Colonic mucosa (tissue), 4 donors: ENCODE data around the gene P2RY8. TPM values are rescaled to one million over a fixed set of nuclear protein-coding genes. Genes with fewer than 3 reads are reported as not detected.
A peak's percentile ranks its signal among the peaks of the same experiment; 100 is the strongest.

ENCODE experiments used
- DNase-seq: peaks from one replicate; pipeline ENCODE4 v3.0.0-alpha.2; 2020
- H3K27ac ChIP-seq: fragments of 200-600 bp; one replicate; pipeline ENCODE4 v1.8.0; 2021
- H3K27me3 ChIP-seq: fragments of 200-600 bp; one replicate; pipeline ENCODE4 v1.8.0; 2021
- H3K36me3 ChIP-seq: fragments of 200-600 bp; one replicate; pipeline ENCODE4 v1.8.0; 2021
- H3K4me1 ChIP-seq: fragments of 200-600 bp; one replicate; pipeline ENCODE4 v1.8.0; 2021; ENCODE audit warnings: mild to moderate bottlenecking
- H3K4me3 ChIP-seq: fragments of 200-600 bp; one replicate; pipeline ENCODE4 v1.8.0; 2021
- H3K9ac ChIP-seq, 2 donors: one replicate each; pipeline ENCODE4 v1.7.0; 2013; ENCODE audit warnings: control low read depth in 2 of 2, low read depth in 2 of 2, low read length in 2 of 2
- H3K9me3 ChIP-seq: fragments of 200-600 bp; one replicate; pipeline ENCODE4 v1.8.0; 2021
- CTCF ChIP-seq: fragments of 200-600 bp; IDR thresholded peaks from one replicate; pipeline ENCODE4 v1.8.0; 2022; ENCODE audit warnings: antibody characterized with exemption, mild to moderate bottlenecking
- intact Hi-C: fragments of 100-400 bp; cut with DNase I; formaldehyde crosslinking; loops from one replicate; pipeline ENCODE4 v1.14.1; 2022
- total RNA-seq, 2 donors: library from RNA; stranded (reverse); fragmentation: NEBNext Ultra II Directional in 1 of 2; extraction: Animal tissue kit (Norgen Biotek cat#: 25700) in 1 of 2; gene quantifications; one replicate each; pipeline ENCODE4 v1.2.1, GENCODE V29; 2021
- donor health status: healthy.
- donor health status: DM: no; HTN: no; CAD: no.
- donor health status: DM: no; HTN: no; CAD: no.

P2RY8 gene
- total RNA-seq, 2 donors from 2014 or later, result 1.3 TPM

GRCh38 chrX:1480082-1480785 is 56.8 kb downstream of the P2RY8 start:
- H3K27ac ChIP-seq, result no peak overlapping the region
- H3K27me3 ChIP-seq, result no peaks in the 10 kb centered on the region
- DNase-seq, result no peak
- no peaks in the 10 kb centered on the region for H3K36me3 ChIP-seq
- intact Hi-C loops, result no loop called here
- no peaks in the 10 kb centered on the region for H3K4me1 ChIP-seq
- no peak overlapping the region for H3K9ac ChIP-seq
- no peak for TF ChIP-seq CTCF
- H3K4me3 ChIP-seq, result no peak overlapping the region
- no peaks in the 10 kb centered on the region for H3K9me3 ChIP-seq

GRCh38 chrX:1477801-1478458 is 59.1 kb downstream of the P2RY8 start:
- no peaks in the 10 kb centered on the region for H3K36me3 ChIP-seq
- no peak overlapping the region for H3K27ac ChIP-seq
- DNase-seq, result peak; percentile 7
- H3K4me3 ChIP-seq, result no peak overlapping the region
- no peaks in the 10 kb centered on the region for H3K4me1 ChIP-seq
- intact Hi-C loops, result no loop called here
- no peaks in the 10 kb centered on the region for H3K27me3 ChIP-seq
- no peak for TF ChIP-seq CTCF
- no peak overlapping the region for H3K9ac ChIP-seq
- no peaks in the 10 kb centered on the region for H3K9me3 ChIP-seq

DNA sequence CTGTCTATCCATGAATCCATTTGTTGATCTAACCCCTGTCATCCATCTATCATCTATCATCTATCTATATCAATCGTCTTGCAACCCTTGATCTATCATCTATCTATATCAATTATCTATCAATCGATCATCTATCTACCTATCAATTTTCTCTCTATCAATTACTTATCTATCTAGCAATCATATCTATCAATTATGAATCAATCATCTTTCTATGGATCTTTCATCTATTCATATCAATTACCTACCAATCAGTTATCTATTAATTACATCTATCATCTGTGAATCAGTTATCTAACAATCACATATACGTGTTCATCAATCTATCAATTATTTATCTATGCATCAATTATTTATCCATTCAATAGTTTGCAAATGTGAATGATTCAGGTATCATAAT is 59.8 kb downstream of the P2RY8 start:
- Histone ChIP-seq H3K4me1 (no peaks in the 10 kb centered on the region), H3K4me3 (no peak overlapping the region), H3K9me3 (no peaks in the 10 kb centered on the region), H3K36me3 (no peaks in the 10 kb centered on the region), H3K9ac (no peak overlapping the region), H3K27me3 (no peaks in the 10 kb centered on the region), H3K27ac (no peak overlapping the region)
- intact Hi-C loops, result no loop called here
- DNase-seq, result no peak
- no peak for TF ChIP-seq CTCF

GRCh38 chrX:1476682-1477081 is 60.3 kb downstream of the P2RY8 start:
- H3K9me3 ChIP-seq, result no peaks in the 10 kb centered on the region
- TF ChIP-seq CTCF, result no peak
- no peaks in the 10 kb centered on the region for H3K27me3 ChIP-seq
- no peak overlapping the region for H3K4me3 ChIP-seq
- H3K9ac ChIP-seq, result no peak overlapping the region
- H3K27ac ChIP-seq, result no peak overlapping the region
- no peaks in the 10 kb centered on the region for H3K4me1 ChIP-seq
- no peaks in the 10 kb centered on the region for H3K36me3 ChIP-seq
- DNase-seq, result peak; percentile 4
- intact Hi-C loops, result no loop called here

- DNase-seq, result peak; percentile 7
- no peak for TF ChIP-seq CTCF
- Histone ChIP-seq H3K36me3 (no peaks in the 10 kb centered on the region), H3K27ac (no peak overlapping the region), H3K27me3 (no peaks in the 10 kb centered on the region), H3K9me3 (no peaks in the 10 kb centered on the region), H3K4me3 (no peak overlapping the region), H3K4me1 (no peaks in the 10 kb centered on the region), H3K9ac (no peak overlapping the region)
- intact Hi-C loops, result no loop called here
These were observed 61.1 kb downstream of the P2RY8 start for GRCh38 chrX:1475881-1476280.
